ENCODE results near the gene RETN. TPM values are rescaled to one million over a fixed set of nuclear protein-coding genes. Genes with fewer than 3 reads are reported as not detected.

The RETN gene
- total RNA-seq, 1 experiment from 2014 or later = not detected

DNA sequence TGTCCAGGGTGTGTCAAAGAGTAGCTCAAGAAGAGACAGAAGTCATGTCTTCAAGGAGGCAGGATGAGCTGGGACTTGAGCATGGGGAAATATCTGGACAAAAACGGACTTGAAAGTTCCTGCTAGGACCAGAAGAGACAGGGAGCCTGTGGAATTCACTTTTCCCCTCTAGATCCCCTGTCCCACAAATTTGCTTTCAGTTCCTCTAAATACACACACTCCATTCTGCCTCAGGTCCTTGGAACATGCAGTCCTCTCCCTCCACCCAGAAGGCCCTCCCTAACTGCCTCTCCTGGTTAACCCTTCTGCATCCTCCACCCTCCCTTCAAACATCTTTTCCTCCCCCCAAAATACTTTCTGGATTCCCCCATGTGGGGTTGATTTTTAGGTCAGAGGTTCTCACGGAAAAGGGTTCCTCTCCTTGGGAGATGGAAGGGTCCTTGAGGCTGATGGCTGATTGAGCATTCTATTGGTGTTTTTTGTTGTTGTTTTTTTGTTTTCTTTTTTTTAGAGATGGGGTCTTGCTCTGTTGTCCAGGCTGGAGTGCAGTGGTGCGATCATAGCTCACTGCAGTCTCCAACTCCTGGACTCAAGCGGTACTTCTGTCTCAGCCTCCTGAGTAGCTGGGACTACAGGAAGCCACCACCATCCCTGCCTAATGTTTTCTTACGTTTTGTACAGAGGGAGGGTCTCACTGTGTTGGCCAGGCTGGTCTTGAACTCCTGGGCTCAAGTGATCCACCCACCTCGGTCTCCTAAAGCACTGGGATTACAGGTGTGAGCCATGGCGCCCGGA, 6.9 kb upstream of the RETN start:
- H3K4me1 ChIP-seq (ENCODE audit: control insufficient read depth in 1 of 2, insufficient read depth in 2 of 2, low read length in 2 of 2) = no peaks in the 10 kb centered on the region
- intact Hi-C loops (cut with micrococcal nuclease) = no loop called here
- no TSS peak for BruUV-seq (replicated peaks)
- H3K9me2 ChIP-seq (ENCODE audit: insufficient read depth) = no peaks in the 10 kb centered on the region
- no peak overlapping the region for H3K4me3 ChIP-seq (replicated peaks in 1 of 2; ENCODE audit: low read depth in 1 of 2, low read length in 2 of 2)
- ChIA-PET RAD21 (ENCODE audit: low non-redundant PET in 1 of 2, low total read pairs in 2 of 2, uncharacterized antibody in 2 of 2, unreplicated experiment in 2 of 2) (no interaction called here), POLR2A (no interaction called here), CTCF (interaction anchor here (1.2 to 1.3 kb wide), 2 partner anchors 10 to 19 kb away, joined by 3 to 4 read pairs; partner anchors contain the start of gene TRAPPC5)
- no peaks in the 10 kb centered on the region for H3K36me3 ChIP-seq (ENCODE audit: control insufficient read depth in 1 of 2, insufficient read depth in 2 of 2, low read length in 2 of 2)
- no peak for DNase-seq (ENCODE audit: low read depth, low spot score)
- H3K9me3 ChIP-seq (ENCODE audit: control insufficient read depth in 1 of 2, insufficient read depth in 1 of 2, low read depth in 1 of 2, low read length in 2 of 2) = no peaks in the 10 kb centered on the region
- no peak for ATAC-seq
- no peaks in the 10 kb centered on the region for H3K27me3 ChIP-seq (ENCODE audit: insufficient read depth, low read length)
- H3K79me2 ChIP-seq (ENCODE audit: insufficient read depth, low read length) = no peaks in the 10 kb centered on the region
- no peak overlapping the region for H3K4me2 ChIP-seq (ENCODE audit: low read length)
- H3K9ac ChIP-seq (ENCODE audit: low read length) = no peak overlapping the region
- H3K27ac ChIP-seq (ENCODE audit: low read depth, low read length) = no peak overlapping the region
- no peak for TF ChIP-seq CBX3 (IDR thresholded peaks at IDR 0.05; ENCODE audit: low read depth)
- no peak for TF ChIP-seq EZH2 (IDR thresholded peaks at IDR 0.05)
- TF ChIP-seq MAX (IDR thresholded peaks at IDR 0.05) = no peak
- no peak for TF ChIP-seq TCF7L2 (IDR thresholded peaks at IDR 0.05; ENCODE audit: borderline replicate concordance, extremely low read depth, insufficient read depth, insufficient read length)
- TF ChIP-seq POLR2AphosphoS5 (IDR thresholded peaks at IDR 0.05; ENCODE audit: low read depth, low read length) = no peak
- H2AFZ ChIP-seq (ENCODE audit: low read depth, low read length, poor library complexity, severe bottlenecking) = no peak overlapping the region
- no peaks in the 10 kb centered on the region for H4K20me1 ChIP-seq (ENCODE audit: insufficient read depth)

GRCh38 chr19:7662657-7663056, 6.2 kb upstream of the RETN start:
- no peak overlapping the region for H2AFZ ChIP-seq (ENCODE audit: low read depth, low read length, poor library complexity, severe bottlenecking)
- ChIA-PET RAD21 (ENCODE audit: low non-redundant PET in 1 of 2, low total read pairs in 2 of 2, uncharacterized antibody in 2 of 2, unreplicated experiment in 2 of 2) (no interaction called here), CTCF (no interaction called here), POLR2A (no interaction called here)
- no peaks in the 10 kb centered on the region for H3K27me3 ChIP-seq (ENCODE audit: insufficient read depth, low read length)
- BruUV-seq (replicated peaks) = no TSS peak
- no peak overlapping the region for H3K9ac ChIP-seq (ENCODE audit: low read length)
- H3K4me3 ChIP-seq (replicated peaks in 1 of 2; ENCODE audit: low read depth in 1 of 2, low read length in 2 of 2) = no peak overlapping the region
- no peaks in the 10 kb centered on the region for H3K36me3 ChIP-seq (ENCODE audit: control insufficient read depth in 1 of 2, insufficient read depth in 2 of 2, low read length in 2 of 2)
- no peaks in the 10 kb centered on the region for H4K20me1 ChIP-seq (ENCODE audit: insufficient read depth)
- no peaks in the 10 kb centered on the region for H3K4me1 ChIP-seq (ENCODE audit: control insufficient read depth in 1 of 2, insufficient read depth in 2 of 2, low read length in 2 of 2)
- no peaks in the 10 kb centered on the region for H3K9me3 ChIP-seq (ENCODE audit: control insufficient read depth in 1 of 2, insufficient read depth in 1 of 2, low read depth in 1 of 2, low read length in 2 of 2)
- no peak overlapping the region for H3K4me2 ChIP-seq (ENCODE audit: low read length)
- no peaks in the 10 kb centered on the region for H3K79me2 ChIP-seq (ENCODE audit: insufficient read depth, low read length)
- H3K27ac ChIP-seq (ENCODE audit: low read depth, low read length) = no peak overlapping the region
- DNase-seq (ENCODE audit: low read depth, low spot score) = no peak
- ATAC-seq = no peak
- intact Hi-C loops (cut with micrococcal nuclease) = no loop called here
- H3K9me2 ChIP-seq (ENCODE audit: insufficient read depth) = no peaks in the 10 kb centered on the region
- no peak for TF ChIP-seq EZH2phosphoT487 (IDR thresholded peaks at IDR 0.05; ENCODE audit: borderline replicate concordance)
- no peak for TF ChIP-seq SIN3A (IDR thresholded peaks at IDR 0.05; ENCODE audit: low read depth)
- TF ChIP-seq EGR1 (IDR thresholded peaks at IDR 0.05; ENCODE audit: low read depth) = no peak
- no peak for TF ChIP-seq MAX (IDR thresholded peaks at IDR 0.05)
- TF ChIP-seq RAD21 (IDR thresholded peaks at IDR 0.05; ENCODE audit: low read depth) = no peak
- no peak for TF ChIP-seq CEBPB (IDR thresholded peaks at IDR 0.05; ENCODE audit: low read depth)
- no peak for TF ChIP-seq SRF (IDR thresholded peaks at IDR 0.05; ENCODE audit: low read depth)
- no peak for TF ChIP-seq POLR2AphosphoS5 (IDR thresholded peaks at IDR 0.05; ENCODE audit: low read depth, low read length)
- no peak for TF ChIP-seq ELF1 (IDR thresholded peaks at IDR 0.05; ENCODE audit: borderline replicate concordance, low read depth)
- TF ChIP-seq EZH2 (IDR thresholded peaks at IDR 0.05) = no peak
- no peak for TF ChIP-seq ZBTB33 (IDR thresholded peaks at IDR 0.05; ENCODE audit: extremely low read depth, insufficient replicate concordance, low read length)
- no peak for TF ChIP-seq POLR2A (IDR thresholded peaks at IDR 0.05; ENCODE audit: borderline replicate concordance, extremely low read depth, insufficient read depth, insufficient read length)
- no peak for TF ChIP-seq ZFX (IDR thresholded peaks at IDR 0.05)
- TF ChIP-seq FOSL1 (IDR thresholded peaks at IDR 0.05; ENCODE audit: low read depth) = no peak
- TF ChIP-seq ZNF274 (IDR thresholded peaks at IDR 0.05; ENCODE audit: low read depth, low read length) = no peak
- TF ChIP-seq YY1 (IDR thresholded peaks at IDR 0.05; ENCODE audit: extremely low read depth, insufficient replicate concordance, low read depth, low read length) = no peak
